IMR-90 (cell line): ENCODE results near the gene PHLPP2. TPM values are rescaled to one million over a fixed set of nuclear protein-coding genes. Genes with fewer than 3 reads are reported as not detected.
A peak's percentile ranks its signal among the peaks of the same experiment; 100 is the strongest.

Experiments used
- ATAC-seq: fragments of 200-7000 bp; cut with Tn5 transposase; 2 replicates; pipeline ENCODE4 v1.9.1; 2020; ENCODE audit warnings: low read depth, mild to moderate bottlenecking, moderate library complexity
- BruUV-seq: library from RNA; stranded (reverse); fragments of 400-500 nt; replicated peaks from 2 replicates; lab custom pipeline; 2021; lab: Mats Ljungman, UMichigan
- CTCF ChIA-PET: fragments of 300-600 bp; formaldehyde crosslinking; extraction: SDS; loops from one replicate; lab custom pipeline; 2021; ENCODE audit warnings: antibody characterized with exemption; lab: Yijun Ruan, JAX
- POLR2A ChIA-PET: fragments of 300-600 bp; sonication (Branson Sonifier 250); formaldehyde crosslinking; loops from one replicate; lab custom pipeline; 2022; ENCODE audit warnings: antibody characterized with exemption; ENCODE audit not compliant: unreplicated experiment; lab: Charles Lee
- DNase-seq: peaks from one replicate; pipeline ENCODE4 v3.0.0; 2013
- H2AFZ ChIP-seq: replicated peaks from 2 replicates; pipeline ENCODE3; 2013; ENCODE audit warnings: low read length, mild to moderate bottlenecking; ENCODE audit not compliant: poor library complexity
- H2AK5ac ChIP-seq: 2 replicates; pipeline ENCODE4 v1.6.1; 2013; ENCODE audit warnings: low read depth, low read length, inconsistent platforms
- H2AK9ac ChIP-seq: replicated peaks from 2 replicates; pipeline ENCODE3; 2013; ENCODE audit warnings: mild to moderate bottlenecking, low read depth, low read length, moderate library complexity; ENCODE audit not compliant: poor library complexity
- H2BK120ac ChIP-seq: 2 replicates; pipeline ENCODE4 v1.6.1; 2013; ENCODE audit warnings: low read depth, low read length, inconsistent platforms
- H2BK15ac ChIP-seq: 3 replicates; pipeline ENCODE4 v1.6.1; 2013; ENCODE audit warnings: low read depth, low read length, inconsistent platforms
- H2BK20ac ChIP-seq: 2 replicates; pipeline ENCODE4 v1.6.1; 2013; ENCODE audit warnings: low read depth, mild to moderate bottlenecking, inconsistent platforms, low read length, moderate library complexity
- H2BK5ac ChIP-seq: 2 replicates; pipeline ENCODE4 v1.6.1; 2013; ENCODE audit warnings: mild to moderate bottlenecking, low read depth, low read length, inconsistent platforms; ENCODE audit not compliant: poor library complexity, severe bottlenecking
- H3K14ac ChIP-seq: replicated peaks from 2 replicates; pipeline ENCODE4 v1.6.1; 2013; ENCODE audit warnings: low read depth, low read length, inconsistent platforms
- H3K18ac ChIP-seq: 2 replicates; pipeline ENCODE4 v1.6.1; 2013; ENCODE audit warnings: low read depth, low read length, control low read depth
- H3K23ac ChIP-seq: 2 replicates; pipeline ENCODE4 v1.6.1; 2013; ENCODE audit warnings: low read depth, low read length, inconsistent platforms
- H3K27ac ChIP-seq: 2 replicates; pipeline ENCODE4 v1.5.1; 2013; ENCODE audit warnings: mild to moderate bottlenecking, control low read depth, low read length; ENCODE audit not compliant: insufficient read depth
- H3K27me3 ChIP-seq: 2 replicates; pipeline ENCODE4 v1.6.1; 2013; ENCODE audit warnings: low read length; ENCODE audit not compliant: control insufficient read depth, insufficient read depth
- H3K36me3 ChIP-seq: 2 replicates; pipeline ENCODE4 v1.6.1; 2013; ENCODE audit warnings: low read length, mixed read lengths; ENCODE audit not compliant: control insufficient read depth, insufficient read depth
- H3K4ac ChIP-seq: 2 replicates; pipeline ENCODE4 v1.6.1; 2013; ENCODE audit warnings: low read depth, low read length, inconsistent platforms
- H3K4me1 ChIP-seq: 2 replicates; pipeline ENCODE4 v1.6.1; 2013; ENCODE audit warnings: low read length, mixed read lengths; ENCODE audit not compliant: control insufficient read depth, insufficient read depth
- H3K4me2 ChIP-seq: 2 replicates; pipeline ENCODE4 v1.6.1; 2013; ENCODE audit warnings: low read depth, mild to moderate bottlenecking, control low read depth, low read length, moderate library complexity
- H3K4me3 ChIP-seq: 2 replicates; pipeline ENCODE4 v1.5.1; 2013; ENCODE audit warnings: low read depth, mild to moderate bottlenecking, control low read depth, low read length, moderate library complexity; ENCODE audit not compliant: insufficient read depth
- H3K56ac ChIP-seq: 2 replicates; pipeline ENCODE4 v1.6.1; 2013; ENCODE audit warnings: low read length, inconsistent platforms; ENCODE audit not compliant: insufficient read depth; ENCODE audit errors: extremely low read depth
- H3K79me1 ChIP-seq, 2 experiments: 2 replicates each; pipeline ENCODE4 v1.6.1; 2013; ENCODE audit warnings: low read length in 2 of 2, inconsistent platforms in 1 of 2, low read depth in 1 of 2
- H3K9ac ChIP-seq: 2 replicates; pipeline ENCODE4 v1.6.1; 2013; ENCODE audit warnings: low read depth, low read length, control low read depth
- H3K9me1 ChIP-seq: 2 replicates; pipeline ENCODE4 v1.6.1; 2013; ENCODE audit warnings: low read length, inconsistent platforms; ENCODE audit not compliant: insufficient read depth
- H3K9me3 ChIP-seq: 2 replicates; pipeline ENCODE4 v1.6.1; 2013; ENCODE audit warnings: low read length; ENCODE audit not compliant: control insufficient read depth, insufficient read depth
- H4K20me1 ChIP-seq: 2 replicates; pipeline ENCODE4 v1.6.1; 2013; ENCODE audit warnings: low read length, inconsistent platforms; ENCODE audit not compliant: insufficient read depth
- H4K5ac ChIP-seq: 2 replicates; pipeline ENCODE4 v1.6.1; 2013; ENCODE audit warnings: mild to moderate bottlenecking, low read depth, low read length, control low read depth
- H4K8ac ChIP-seq, 2 experiments: 2 replicates each; pipeline ENCODE4 v1.6.1; 2013; ENCODE audit warnings: low read depth in 2 of 2, low read length in 2 of 2, control low read depth in 1 of 2, inconsistent platforms in 1 of 2
- H4K91ac ChIP-seq: 2 replicates; pipeline ENCODE4 v1.6.1; 2013; ENCODE audit warnings: low read depth, low read length, inconsistent platforms; ENCODE audit not compliant: insufficient read depth
- BHLHE40 ChIP-seq: fragments of 150-350 bp; IDR thresholded peaks from 2 replicates; pipeline ENCODE4 v1.6.1; 2016; ENCODE audit warnings: mild to moderate bottlenecking, low read depth, low read length
- CEBPB ChIP-seq: IDR thresholded peaks from 2 replicates; pipeline ENCODE4 v1.6.1; 2012; ENCODE audit warnings: low read depth, low read length, improper control_type of control experiment
- MAFK ChIP-seq: IDR thresholded peaks from 2 replicates; pipeline ENCODE4 v1.6.1; 2012; ENCODE audit warnings: low read depth, low read length, improper control_type of control experiment
- NFE2L2 ChIP-seq: fragments of 150-350 bp; IDR thresholded peaks from 2 replicates; pipeline ENCODE4 v1.6.1; 2016; ENCODE audit warnings: low read depth, mild to moderate bottlenecking, low read length
- POLR2A ChIP-seq: IDR thresholded peaks from 2 replicates; pipeline ENCODE4 v1.6.1; 2012; ENCODE audit warnings: mild to moderate bottlenecking, low read depth, low read length
- WGBS, 2 experiments: methylation state at CpG; one replicate each; pipeline versions ENCODE4 v1.1.5 to v1.1.7; 2013; ENCODE audit warnings: missing lambda C conversion rate in 2 of 2; ENCODE audit not compliant: insufficient read length in 1 of 2; ENCODE audit errors: extremely low coverage in 2 of 2; 5-methylcytosine and 5-hydroxymethylcytosine counted together
- dilution Hi-C: fragments of 300-500 bp; cut with HindIII; formaldehyde crosslinking; loops from one replicate; pipeline ENCODE4 v1.14.3; 2018; ENCODE audit warnings: low sequenced_read_pairs; ENCODE audit not compliant: unreplicated experiment
- in situ Hi-C: fragments of 300-500 bp; cut with MboI; formaldehyde crosslinking; loops from 3 replicates; pipeline ENCODE4 v1.14.3; 2019; ENCODE audit warnings: low sequenced_read_pairs, inconsistent platforms, mixed read lengths
- intact Hi-C: fragments of 100-400 bp; cut with micrococcal nuclease; formaldehyde crosslinking; loops from 2 replicates; pipeline ENCODE4 v1.10.0; 2022
- polyA plus RNA-seq, 3 experiments: library from polyadenylated mRNA; depleted of rRNA; stranded (reverse); fragments of >200 nt; gene quantifications; 2 replicates each; pipeline ENCODE4 v1.2.3, GENCODE V29; 2012; ENCODE audit warnings: low replicate concordance in 1 of 3
- total RNA-seq: library from RNA; depleted of rRNA; stranded (reverse); fragments of >200 nt; gene quantifications from 2 replicates; pipeline ENCODE4 v1.2.3, GENCODE V29; 2012

PHLPP2 gene
- total and polyA plus RNA-seq, 2 of the 4 experiments (the other 2 are of a cell fraction), result 6.8 to 10.2 TPM

DNA sequence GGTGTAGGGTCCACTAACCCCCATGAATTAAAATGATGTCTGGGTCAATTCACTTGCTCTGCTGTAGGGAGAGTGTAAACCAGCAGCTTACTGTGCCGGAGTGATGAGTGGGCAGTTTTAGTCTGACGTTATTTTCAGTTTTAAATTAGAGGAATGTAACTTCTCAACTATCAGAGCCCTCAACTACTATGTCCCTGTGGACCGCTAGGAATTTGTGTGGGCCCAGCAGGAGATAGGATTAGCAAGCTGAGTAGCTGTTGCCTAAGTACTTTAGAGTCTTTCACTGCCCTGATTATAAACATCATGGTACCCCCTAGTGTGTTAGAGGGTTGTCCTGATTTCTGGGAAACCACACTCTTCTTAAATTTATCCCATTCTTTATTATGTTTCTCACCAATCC, 87.1 kb downstream of the PHLPP2 start:
- POLR2A ChIA-PET, result no interaction called here
- Histone ChIP-seq H3K27me3 (no peaks in the 10 kb centered on the region), H3K23ac (no peak overlapping the region), H3K4me3 (no peak overlapping the region), H2AK5ac (no peak overlapping the region), H2AK9ac (no peak overlapping the region), H3K14ac (no peak overlapping the region), H3K9me1 (no peaks in the 10 kb centered on the region), H4K20me1 (no peaks in the 10 kb centered on the region), H3K56ac (no peak overlapping the region), H3K36me3 (0 out of 2 replicates have a peak, but pooled peaks cover 2% of the 10 kb centered on the region), H4K5ac (no peak overlapping the region), H3K18ac (no peak overlapping the region), H4K91ac (no peak overlapping the region), H2BK15ac (no peak overlapping the region), H4K8ac (no peak overlapping the region), H2BK20ac (no peak overlapping the region), H3K27ac (no peak overlapping the region), H2BK5ac (peak overlapping the region; percentile 51), H3K4me1 (peaks cover 9% of the 10 kb centered on the region), H3K79me1 (no peaks in the 10 kb centered on the region), H3K4ac (no peak overlapping the region), H3K4me2 (peak overlapping the region; percentile 34; the same call in 1 of the 2 replicates), H3K9me3 (no peaks in the 10 kb centered on the region), H3K9ac (no peak overlapping the region), H2AFZ (no peak overlapping the region), H2BK120ac (no peak overlapping the region)
- DNase-seq, result peak; percentile 86
- no TSS peak for BruUV-seq
- dilution Hi-C loops, result no loop called here
- WGBS, 2 experiments, result no CpG with 5 or more reads among the region's 3 CpGs
- CTCF ChIA-PET, result interaction anchor here (0.6 to 1.1 kb wide), 2 partner anchors 15 to 26 kb away, joined by 4 to 5 read pairs; no protein-coding TSS in a partner anchor
- intact Hi-C loops, result no loop called here
- peak; percentile 96 for ATAC-seq
- in situ Hi-C loops, result no loop called here
- TF ChIP-seq CEBPB (peak; percentile 74), POLR2A (no peak), MAFK (peak; percentile 93), BHLHE40 (no peak), NFE2L2 (peak; percentile 71; the same call in 1 of the 2 replicates)
